ENCODE measurements around the gene HGFAC. TPM values are rescaled to one million over a fixed set of nuclear protein-coding genes. Genes with fewer than 3 reads are reported as not detected.
A peak's percentile ranks its signal among the peaks of the same experiment; 100 is the strongest.

The HGFAC gene
- total and polyA plus RNA-seq, 2 of the 13 experiments (the other 11 are each of a cell fraction or from before 2014, with no cell fraction given), result 8.5 to 63.6 TPM

DNA sequence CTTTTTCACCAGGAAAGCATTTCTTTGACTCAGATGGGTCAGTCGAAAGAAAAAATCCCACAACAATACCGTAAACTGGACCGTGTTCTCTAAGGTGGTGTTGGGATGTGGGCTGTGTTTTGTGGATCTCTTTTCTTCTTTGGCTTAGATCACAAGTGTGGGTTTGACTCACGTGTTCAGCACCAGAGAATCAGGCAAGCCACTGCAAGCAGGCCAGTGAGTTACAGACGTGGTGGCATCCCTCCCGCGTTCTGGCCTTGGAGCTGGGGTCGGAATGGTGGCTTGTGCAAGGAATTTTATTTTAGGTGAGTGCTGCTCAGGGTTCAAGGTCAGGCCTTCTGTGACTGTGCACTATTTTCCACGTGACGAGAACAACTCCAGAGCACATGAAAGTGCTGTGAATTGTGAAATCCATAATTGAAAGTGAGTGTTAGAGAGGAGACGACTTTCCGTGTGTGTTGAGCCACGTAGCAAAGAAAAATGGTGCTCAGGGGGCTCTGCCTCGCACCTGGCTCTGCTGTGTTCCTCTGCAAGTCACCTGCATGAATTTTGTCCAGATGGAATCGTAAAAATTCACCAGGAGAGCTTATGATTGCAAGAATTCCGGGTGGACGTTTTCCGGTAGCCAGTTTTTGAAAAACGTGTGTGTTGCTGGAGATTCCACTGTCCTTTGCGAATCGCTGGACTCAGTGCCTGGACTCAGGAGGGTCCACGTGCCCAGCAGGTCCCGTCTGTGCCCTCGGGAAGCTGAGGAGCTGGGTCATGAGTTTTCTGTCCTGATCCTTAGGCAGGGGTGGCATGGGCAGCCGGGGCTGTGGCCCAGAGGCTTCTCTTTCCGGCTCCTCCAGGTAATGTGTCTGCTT, 33.6 kb upstream of the HGFAC start (continued):
- TF ChIP-seq, protein P1, sequence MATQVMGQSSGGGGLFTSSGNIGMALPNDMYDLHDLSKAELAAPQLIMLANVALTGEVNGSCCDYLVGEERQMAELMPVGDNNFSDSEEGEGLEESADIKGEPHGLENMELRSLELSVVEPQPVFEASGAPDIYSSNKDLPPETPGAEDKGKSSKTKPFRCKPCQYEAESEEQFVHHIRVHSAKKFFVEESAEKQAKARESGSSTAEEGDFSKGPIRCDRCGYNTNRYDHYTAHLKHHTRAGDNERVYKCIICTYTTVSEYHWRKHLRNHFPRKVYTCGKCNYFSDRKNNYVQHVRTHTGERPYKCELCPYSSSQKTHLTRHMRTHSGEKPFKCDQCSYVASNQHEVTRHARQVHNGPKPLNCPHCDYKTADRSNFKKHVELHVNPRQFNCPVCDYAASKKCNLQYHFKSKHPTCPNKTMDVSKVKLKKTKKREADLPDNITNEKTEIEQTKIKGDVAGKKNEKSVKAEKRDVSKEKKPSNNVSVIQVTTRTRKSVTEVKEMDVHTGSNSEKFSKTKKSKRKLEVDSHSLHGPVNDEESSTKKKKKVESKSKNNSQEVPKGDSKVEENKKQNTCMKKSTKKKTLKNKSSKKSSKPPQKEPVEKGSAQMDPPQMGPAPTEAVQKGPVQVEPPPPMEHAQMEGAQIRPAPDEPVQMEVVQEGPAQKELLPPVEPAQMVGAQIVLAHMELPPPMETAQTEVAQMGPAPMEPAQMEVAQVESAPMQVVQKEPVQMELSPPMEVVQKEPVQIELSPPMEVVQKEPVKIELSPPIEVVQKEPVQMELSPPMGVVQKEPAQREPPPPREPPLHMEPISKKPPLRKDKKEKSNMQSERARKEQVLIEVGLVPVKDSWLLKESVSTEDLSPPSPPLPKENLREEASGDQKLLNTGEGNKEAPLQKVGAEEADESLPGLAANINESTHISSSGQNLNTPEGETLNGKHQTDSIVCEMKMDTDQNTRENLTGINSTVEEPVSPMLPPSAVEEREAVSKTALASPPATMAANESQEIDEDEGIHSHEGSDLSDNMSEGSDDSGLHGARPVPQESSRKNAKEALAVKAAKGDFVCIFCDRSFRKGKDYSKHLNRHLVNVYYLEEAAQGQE (IDR thresholded peaks at IDR 0.05; ENCODE audit: borderline replicate concordance in 1 of 2, low read depth in 1 of 2, low read length in 2 of 2), result no peak; a peak in 1 of 4 replicates
- TF ChIP-seq SUZ12 (IDR thresholded peaks at IDR 0.05; ENCODE audit: low read depth, low read length) (no peak), ZNF605 (CRISPR knock-in tag; IDR thresholded peaks at IDR 0.05) (no peak), ZFP1 (CRISPR knock-in tag; IDR thresholded peaks at IDR 0.05) (peak; percentile 71; the same call in 1 of the 2 replicates), TRIM24 (CRISPR knock-in tag; IDR thresholded peaks at IDR 0.05) (no peak), KLF6 (CRISPR knock-in tag; IDR thresholded peaks at IDR 0.05) (peak; percentile 61), ZNF629 (CRISPR knock-in tag; conservative IDR thresholded peaks at IDR 0.05) (0 out of 2 replicates have a peak, but pooled peaks have one; percentile 41), SKIL (CRISPR knock-in tag; IDR thresholded peaks at IDR 0.05; ENCODE audit: borderline replicate concordance) (peak; percentile 60; the same call in 1 of the 2 replicates), ZNF572 (CRISPR knock-in tag; IDR thresholded peaks at IDR 0.05) (0 out of 2 replicates have a peak, but pooled peaks have one; percentile 54), MLXIP (CRISPR knock-in tag; IDR thresholded peaks at IDR 0.05; ENCODE audit: borderline replicate concordance) (peak; percentile 79; the same call in 1 of the 2 replicates), CCAR2 (optimal IDR thresholded peaks at IDR 0.05; ENCODE audit: low read depth, low read length) (no peak), SPEN (CRISPR knock-in tag; IDR thresholded peaks at IDR 0.05; ENCODE audit: low read depth) (peak; percentile 61), NR2C2 (CRISPR knock-in tag; IDR thresholded peaks at IDR 0.05; ENCODE audit: borderline replicate concordance) (peak; percentile 89)
- TF ChIP-seq, protein P2, sequence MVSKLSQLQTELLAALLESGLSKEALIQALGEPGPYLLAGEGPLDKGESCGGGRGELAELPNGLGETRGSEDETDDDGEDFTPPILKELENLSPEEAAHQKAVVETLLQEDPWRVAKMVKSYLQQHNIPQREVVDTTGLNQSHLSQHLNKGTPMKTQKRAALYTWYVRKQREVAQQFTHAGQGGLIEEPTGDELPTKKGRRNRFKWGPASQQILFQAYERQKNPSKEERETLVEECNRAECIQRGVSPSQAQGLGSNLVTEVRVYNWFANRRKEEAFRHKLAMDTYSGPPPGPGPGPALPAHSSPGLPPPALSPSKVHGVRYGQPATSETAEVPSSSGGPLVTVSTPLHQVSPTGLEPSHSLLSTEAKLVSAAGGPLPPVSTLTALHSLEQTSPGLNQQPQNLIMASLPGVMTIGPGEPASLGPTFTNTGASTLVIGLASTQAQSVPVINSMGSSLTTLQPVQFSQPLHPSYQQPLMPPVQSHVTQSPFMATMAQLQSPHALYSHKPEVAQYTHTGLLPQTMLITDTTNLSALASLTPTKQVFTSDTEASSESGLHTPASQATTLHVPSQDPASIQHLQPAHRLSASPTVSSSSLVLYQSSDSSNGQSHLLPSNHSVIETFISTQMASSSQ (IDR thresholded peaks at IDR 0.05; ENCODE audit: low read depth), result no peak
- TF ChIP-seq, protein P2 (CRISPR knock-in tag; IDR thresholded peaks at IDR 0.05; ENCODE audit: borderline replicate concordance), result peak; percentile 48; the same call in 1 of the 2 replicates

Measured in HepG2 (cell line).